GM19240 (cell line): Measurements from ENCODE around the gene ARL13B.
"Not testable (repeated sequence)": the region's sequence is repeated elsewhere in the genome, so short reads cannot be mapped to it uniquely, and the experiment has no call there.

Experiments
- DNase-seq: peaks from one replicate; pipeline ENCODE4 v3.0.0; 2011; ENCODE audit warnings: low spot score; ENCODE audit not compliant: insufficient read length

The ARL13B gene

DNA sequence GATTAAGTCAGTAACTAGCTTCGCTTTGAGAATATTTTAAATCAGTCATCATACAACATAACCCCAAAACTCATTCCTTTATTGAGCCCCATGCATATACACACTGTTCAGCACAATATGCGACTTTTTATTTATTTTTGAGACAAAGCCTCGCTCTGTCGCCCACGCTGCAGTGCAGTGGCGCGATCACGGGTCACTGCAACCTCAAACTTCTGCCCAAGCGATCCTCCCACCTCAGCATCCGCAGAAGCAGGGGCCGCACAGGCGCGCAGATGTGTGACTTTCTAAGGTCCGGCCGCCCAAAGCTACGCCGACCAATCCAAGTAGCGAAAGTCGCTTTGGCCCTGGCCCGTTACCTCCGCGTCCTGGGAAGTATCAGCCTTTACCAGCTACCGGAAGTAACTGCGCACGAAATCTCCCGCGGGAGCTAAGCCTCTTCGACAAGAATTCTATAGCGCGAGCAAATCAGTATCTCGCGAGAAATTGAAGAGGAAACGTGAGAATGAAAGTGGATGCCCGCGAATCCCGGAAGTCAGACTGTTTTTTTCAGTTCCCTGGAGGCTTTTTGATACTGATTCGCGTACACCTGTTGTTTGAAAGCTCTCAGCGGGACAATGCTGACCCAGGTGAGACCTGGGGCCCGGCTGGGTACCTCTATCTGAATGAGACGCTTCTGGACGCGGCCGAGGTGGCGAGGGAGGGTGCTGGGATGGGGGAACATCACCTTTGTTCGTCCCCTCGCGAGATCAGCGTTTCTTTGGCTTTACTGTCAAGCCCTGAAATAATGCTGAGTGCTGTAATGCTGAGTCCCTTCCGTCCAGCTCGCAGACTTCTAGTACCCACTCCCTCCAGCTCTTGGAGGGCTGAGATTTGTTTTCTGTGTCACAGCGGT is 82.8 kb downstream of the ARL13B start, which contains the start of the genes DHFR2 and NSUN3:
Gene DHFR2, minus strand, starts transcription at position 404 of the 892 bp plus-strand sequence. CDS start 1,405 bp downstream, outside the sequence.
Gene NSUN3, plus strand, starts transcription at position 549 of the 892 bp plus-strand sequence. Its CDS starts 66 bp downstream, at position 615.
- peak; percentile 25 for DNase-seq

DNA sequence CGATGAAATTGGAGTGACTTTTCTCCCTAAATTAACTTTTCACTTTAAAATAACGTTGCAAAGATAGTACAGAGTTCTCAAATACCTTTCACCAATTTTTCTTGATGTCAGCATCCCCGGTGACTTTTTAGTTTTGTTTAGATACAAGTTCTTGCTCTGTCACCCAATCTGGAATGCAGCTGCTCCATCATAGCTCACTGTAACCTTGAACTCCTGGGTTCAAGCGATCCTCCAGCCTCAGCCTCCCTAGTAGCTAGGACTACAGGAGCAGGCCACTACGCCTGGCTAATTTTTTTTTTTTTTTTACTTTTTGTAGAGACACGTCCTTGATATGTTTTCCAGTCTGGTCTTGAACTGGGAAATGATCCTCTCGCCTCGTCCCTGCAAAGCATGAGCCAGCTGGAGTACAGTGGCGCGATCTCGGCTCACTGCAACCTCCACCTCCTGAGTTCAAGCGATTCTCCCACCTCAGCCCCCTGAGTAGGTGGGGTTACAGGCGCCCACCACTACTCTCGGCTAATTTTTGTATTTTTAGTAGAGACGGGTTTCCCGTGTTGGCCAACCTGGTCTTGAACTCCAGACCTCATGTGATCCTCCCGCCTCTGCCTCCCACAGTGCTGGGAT is 83.7 kb downstream of the ARL13B start:
- no peak for DNase-seq

DNA sequence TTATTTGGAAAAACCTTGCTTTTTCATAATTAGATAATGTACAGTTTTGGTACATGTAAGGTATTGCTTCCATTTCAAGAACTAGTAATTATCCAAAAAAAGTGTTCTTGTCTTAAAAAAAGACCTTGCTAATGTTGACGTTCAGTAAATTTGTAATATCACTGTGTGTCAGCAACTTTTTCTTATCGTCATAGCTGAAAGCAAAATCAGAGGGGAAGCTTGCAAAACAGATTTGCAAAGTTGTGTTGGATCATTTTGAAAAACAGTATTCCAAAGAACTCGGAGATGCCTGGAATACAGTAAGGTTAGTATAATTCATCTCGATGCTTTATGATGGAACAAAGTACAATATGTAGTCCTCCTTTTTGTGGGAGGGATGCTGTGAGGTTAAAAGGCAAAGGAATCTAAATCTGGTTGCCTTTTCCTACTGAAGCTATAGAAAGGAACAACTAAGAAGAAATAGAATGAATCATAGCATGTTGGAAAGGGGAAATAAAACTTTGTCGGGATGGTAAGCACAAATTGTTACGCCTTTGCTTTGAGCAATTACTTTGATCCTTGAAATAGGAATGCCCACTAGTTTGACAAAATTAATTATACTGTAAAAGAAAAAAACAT is 84.4 kb downstream of the ARL13B start:
- DNase-seq: no peak

DNA sequence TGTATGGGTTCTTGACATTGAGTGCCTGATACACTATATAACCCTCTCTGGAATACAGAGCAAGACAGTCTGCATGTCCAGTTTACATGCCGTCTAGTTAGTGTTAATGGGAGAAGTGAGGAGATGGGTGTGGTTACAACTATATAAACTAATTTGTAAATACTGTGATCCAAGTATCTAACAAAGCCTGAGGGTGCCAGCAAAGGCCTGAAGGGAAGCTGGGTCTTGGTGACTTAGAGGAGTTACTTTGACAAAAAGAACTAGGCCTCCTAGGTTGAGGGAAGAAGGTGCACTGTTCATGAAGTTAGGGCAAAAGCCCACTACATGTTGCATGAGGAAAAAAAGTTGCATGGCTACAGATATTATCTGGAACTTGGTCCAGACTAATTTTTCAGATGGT is 85.2 kb downstream of the ARL13B start:
- no peak for DNase-seq

DNA sequence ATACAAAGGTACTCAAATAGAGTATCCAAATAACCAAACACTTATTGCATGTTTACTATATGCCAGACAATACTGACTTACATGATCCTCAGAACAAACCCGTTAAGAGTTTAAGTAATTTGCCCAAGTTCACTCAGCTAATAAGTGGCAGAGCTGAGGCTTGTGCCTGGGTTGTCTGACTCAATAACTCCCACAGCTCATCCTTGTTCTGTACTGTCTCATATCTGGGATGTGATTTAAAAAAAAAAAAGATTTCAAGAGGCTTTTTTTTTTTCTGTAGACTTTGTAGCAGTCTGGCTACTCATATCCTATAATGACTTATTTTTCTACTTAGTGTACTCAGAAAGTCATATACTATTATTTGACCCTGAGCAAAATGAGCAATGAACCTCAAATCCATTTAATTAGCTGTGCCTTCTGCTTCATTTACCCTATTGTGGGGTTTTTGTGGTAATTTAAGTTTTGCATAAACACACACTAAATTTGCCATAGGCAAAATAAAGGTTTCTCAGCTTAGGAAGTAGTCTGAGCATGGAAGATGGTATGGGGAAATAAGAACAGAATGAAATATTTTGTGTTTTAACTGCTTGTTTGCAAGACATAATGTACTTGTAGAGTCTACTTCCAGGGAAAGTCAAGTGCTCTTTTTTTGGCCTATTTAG is 86.0 kb downstream of the ARL13B start:
- no peak for DNase-seq

DNA sequence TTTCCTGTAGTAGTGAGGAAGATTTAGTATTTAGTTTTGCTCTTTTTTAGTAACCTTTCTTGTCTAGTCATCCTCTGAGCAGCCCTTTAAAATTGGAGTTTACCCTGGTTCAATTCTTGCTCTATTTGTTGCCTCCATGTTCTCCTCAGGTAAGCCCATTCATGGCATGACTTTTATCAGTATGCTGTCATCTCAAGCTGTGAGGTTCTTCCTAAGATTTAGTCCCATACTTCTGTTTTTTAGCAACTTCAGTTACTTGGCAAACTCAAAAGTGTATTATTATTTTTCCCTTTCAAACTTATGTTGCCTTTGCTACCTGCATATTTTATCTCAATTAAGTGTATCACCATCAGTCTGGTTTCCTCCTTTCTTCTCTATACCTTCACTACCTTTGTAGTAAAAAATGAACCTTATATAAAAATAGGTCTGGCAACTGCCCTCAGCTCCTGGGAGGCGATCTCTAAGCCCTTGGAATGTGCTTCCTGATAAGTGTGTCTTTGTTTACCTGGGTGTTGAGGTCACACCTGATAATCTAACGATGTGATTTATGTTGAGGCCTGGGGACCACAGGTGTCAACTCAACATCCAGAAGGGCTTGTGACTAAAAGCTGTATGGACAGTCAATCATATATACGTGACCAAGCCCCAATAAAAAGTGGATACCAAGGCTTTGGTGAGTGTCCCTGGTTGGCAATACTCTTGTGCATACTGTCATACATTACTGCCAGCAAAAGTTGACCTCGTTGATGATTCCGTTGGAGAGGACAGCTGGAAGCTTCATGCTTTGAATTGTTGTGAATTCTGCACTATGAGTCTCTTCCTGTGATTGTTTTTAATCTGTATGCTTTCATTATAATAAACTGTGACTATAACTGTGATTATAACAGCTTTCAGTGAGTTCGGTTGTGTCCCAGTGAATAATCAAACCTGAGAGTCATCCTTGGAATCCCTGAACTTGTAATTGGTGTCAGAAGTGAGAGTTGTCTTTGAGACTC is 86.8 kb downstream of the ARL13B start:
- no peak for DNase-seq

DNA sequence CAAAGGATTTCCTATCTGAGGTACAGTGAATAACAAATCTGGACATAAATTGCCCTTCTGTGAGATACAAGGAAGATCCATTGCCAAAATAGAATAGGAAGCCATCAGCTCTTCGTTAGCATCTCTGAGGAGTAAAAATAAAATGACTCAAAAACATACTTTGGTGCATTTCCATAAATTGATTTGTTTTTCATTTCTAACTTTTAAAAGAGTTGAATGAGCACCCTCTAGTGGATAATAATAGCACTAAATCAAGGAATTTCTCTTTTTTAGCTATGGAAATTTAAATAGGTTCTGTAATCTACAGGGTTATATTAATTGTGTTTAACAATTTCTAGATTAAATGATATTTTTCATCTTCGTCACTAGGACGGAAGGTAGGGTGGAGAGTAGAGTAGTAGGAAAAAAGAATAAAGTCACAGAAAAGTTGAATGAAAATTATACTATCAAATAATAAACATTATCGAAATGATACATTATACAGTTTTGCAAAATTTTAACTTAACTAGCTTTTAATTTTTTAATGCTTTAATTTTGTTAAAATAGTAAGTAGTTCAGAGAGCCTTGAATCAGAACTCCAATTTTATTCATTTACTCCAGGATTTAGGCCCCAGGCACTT is 89.3 kb downstream of the ARL13B start:
- DNase-seq: no peak

DNA sequence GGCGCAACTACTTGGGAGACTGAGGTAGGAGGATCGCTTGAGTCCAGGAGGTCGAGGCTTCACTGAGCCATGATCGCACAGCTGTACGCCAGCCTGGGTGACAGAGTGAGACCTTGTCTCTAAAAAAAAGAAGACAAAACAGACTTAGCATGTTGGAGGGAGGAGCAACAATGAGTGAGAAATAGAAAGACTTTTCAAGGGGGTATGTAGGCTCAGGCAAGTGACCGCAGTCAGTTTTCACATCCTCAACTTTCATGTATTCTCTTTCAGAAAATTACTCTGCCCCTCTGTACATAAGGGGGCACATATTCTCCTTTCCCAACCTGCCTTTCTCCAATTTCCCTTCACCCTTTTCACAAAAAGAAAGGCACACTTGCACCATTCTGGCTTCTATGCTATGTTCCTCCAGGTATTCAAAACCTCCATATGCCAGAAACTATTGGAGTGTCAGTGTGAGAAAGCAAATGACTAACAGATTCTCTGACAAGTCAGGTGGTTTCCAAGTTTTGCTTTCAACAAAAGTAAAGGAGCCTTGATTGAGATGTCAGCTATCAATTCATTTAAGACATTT is 90.5 kb downstream of the ARL13B start:
- DNase-seq: no peak

DNA sequence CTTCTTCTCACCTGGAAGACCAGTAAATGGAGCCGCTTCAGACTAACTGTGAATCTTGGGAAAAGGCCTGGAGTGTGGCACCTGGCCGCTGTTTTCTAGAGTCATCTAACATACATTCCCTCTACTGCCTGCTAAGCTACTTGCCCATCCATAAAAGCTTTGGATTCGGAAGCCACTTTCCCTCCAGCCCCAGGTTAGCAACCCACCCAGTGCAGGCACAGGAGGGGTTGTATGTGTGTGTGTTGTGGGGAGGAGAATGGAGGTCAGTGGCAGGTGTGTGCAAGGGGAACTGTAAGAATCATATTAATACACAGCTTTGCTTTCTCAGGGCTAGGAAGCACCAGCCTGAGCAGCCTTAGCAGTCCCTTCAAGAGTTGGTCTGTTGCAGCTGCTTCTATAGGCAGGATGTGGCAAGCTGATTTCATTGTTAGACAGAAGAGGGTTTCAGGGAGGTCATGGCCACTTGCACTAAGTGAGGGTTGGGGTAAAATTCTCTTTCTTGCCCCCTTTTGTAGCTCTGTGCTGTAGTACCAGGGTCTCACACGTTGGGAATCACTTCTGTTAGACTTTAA is 91.8 kb downstream of the ARL13B start:
- DNase-seq: no peak

DNA sequence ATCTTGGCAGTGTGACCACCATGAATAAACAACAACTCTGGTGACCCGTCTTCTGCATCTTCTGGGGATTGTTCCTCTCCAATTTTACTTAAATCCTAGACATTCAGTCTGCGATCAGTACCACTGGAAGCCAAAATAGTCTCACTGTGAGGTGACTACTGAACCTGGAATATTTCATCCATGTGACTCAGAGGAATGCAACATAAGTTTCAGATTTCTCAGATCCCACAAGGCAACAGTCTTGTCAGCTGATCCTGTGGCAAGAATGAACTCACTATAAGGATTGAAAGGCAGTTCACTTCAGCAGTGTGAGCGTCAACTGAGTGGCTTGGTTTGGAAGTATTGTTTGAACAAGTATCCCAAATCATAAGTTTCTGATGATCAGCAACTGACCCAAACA is 96.1 kb downstream of the ARL13B start:
- no peak for DNase-seq

DNA sequence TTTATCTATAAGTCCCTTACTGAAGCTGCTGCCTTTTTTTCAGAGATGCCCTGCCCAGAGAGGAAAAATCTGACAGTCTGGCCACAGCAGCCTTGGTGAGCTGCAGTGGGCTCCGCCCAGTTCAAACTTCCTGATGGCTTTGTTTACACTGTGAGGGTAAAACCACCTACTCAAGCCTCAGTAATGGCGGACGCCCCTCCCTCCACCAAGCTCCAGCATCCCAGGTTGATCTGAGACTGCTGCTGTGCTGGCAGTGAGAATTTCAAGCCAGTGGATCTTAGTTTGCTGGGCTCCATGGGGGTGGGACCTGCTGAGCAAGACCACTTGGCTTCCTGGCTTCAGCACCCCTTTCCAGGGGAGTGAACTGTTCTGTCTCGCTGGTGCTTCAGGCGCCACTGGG is 100.6 kb downstream of the ARL13B start:
- DNase-seq: not testable (repeated sequence)

DNA sequence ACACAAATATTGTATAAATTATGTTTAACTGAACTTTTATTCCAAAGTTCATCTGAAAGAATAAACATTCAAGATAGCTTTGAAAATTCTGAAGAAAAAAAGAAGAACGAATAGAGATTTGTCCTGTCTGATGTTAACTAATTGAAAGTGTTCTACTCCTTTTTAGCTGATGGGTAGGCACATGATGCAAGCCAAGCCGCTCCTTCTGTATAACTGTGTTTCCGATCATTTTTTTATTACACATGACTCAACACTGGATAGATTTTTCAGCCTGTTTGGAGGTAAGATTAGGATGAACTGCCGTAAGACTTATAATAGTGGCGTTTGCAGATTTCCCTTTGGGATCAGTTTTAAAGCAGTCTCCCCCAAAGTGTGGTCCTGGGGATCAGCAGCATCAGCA is 101.9 kb downstream of the ARL13B start:
- DNase-seq: no peak

DNA sequence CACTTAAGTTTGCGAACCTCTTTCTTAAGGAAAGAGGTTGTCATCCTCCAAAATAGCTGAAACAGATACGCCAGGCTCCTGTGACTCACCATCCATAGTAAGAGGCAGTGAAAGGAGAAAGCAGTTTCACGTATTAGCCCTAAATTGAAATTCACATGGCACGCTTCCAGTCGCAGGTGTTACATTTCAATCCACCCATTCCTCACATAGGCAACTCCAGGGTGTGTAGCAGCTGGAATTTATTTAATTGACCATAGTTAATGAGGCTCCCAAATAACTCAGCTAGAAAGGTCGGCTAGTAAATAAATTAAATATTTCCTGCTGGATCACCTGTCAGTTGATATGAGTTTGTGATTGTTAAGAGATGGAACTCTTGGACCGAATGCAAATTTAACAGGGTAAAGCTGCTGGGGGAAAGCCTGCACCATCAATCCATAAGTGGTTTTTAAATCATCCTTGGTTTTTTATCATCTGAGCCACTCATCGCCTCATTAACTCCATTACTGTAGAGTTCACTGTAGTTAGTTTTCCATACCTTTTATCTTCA is 102.5 kb downstream of the ARL13B start:
- DNase-seq: no peak

DNA sequence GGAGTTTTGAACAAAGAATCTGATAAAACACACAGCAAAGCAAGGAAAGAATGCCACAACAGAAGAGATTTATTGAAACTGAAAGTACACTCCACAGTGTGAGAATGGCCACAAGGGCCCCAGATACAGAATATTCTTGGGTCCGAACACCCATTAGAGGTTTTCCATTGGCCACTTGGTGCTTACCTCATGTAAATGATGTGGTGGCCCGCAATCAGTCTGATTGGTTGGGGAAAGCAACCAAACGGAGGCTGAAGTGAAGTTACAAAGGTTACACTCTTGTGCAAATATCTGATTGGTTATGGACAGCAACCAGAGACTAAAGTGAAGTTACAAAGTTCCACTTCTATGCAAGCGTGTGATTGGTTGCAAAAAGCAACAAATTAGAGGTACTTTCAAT is 103.3 kb downstream of the ARL13B start:
- no peak for DNase-seq

DNA sequence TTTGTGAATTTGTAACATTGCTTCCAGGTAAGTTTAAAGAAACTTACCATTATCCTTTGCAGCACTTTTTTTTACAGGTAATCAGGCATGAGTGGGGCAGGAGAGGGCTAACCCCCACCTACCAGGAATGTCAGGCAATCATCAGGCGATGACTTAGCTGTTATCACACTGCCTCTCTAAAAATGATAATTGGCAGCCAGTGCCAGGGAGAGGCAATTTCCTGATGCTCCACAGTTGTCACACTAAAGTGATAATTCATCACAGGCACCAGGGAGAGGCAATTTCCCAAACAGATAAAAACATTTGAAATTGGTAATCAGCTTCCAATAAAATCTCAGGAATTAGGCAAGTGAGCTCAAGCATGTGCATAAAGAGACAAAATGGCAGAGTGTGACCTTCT is 109.2 kb downstream of the ARL13B start:
- DNase-seq: no peak

DNA sequence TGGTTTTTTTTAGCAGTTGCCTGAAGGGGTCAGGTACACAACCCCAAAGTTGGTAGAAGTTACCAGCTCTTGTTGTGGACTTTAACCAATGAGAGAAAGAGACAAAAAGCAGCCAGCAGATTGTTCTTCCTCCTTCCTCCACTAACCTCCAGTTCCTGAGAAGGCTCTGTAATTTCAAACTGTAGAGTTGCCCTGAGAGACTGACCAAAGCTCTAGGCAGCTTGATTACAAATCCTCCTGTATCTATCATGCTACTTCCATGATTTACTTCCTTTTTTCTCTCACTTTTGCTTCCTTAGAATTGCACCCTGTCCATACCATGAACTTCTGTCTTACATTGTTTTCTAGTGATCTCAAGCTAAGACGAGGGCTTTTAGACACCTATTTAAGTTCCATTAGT is 112.1 kb downstream of the ARL13B start:
- DNase-seq: no peak

DNA sequence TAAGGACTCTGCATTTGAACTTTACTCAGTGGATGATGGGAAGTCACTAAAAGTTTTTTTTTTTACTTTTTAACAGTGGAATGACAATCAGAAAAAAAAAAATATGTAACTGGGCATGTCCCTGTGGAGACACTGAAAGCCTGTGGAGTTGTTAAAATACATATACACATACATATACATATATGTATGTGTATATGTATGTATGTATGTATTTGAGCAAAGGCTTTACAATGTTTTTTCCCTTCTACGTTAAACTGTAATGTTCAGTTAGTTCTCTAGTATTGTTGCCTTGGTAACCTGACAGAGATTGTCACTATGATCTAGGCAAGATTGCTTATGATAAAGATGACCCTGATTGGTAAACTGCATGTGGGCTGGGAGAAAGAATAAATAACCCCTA is 113.2 kb downstream of the ARL13B start:
- no peak for DNase-seq

DNA sequence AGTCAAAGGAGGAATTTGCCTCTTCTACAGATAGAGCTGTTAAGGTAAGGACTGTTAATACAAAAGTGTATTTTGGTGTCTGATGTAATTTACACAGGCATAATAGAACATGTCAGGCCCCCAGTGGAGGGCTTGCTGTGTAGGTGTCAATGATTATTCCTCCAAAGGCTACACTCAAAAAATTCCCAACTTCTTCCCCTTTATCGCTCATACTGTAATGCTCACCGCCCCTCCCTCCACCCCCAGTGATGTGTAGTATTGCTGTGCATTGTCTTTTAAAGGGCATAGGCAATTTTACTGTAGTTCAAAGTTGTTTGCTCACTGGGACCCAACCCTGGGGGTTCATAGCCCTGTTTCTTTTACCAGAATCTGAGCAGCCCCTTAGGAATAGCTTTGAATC is 115.2 kb downstream of the ARL13B start:
- DNase-seq: no peak

DNA sequence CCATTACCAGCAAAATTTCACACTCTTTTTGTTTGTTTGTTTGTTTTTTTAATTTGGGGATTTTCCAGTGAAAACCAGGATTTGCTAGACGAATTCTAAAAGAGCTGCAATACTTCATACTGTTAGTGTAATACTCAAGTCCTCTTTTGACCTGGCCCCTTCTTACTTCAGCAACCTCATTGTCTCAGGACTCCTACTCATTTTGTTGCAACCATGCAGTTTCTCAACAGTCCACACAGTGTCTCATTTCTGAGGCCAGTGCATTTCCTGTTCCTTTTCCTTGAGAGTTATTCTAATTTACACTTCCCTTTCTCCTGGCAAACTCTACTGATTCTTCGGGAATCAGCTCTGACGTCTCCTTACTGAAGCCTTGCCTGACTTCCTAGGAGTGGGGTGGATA is 118.5 kb downstream of the ARL13B start:
- DNase-seq: no peak
